SK-N-SH (cell line): Measurements from ENCODE around the gene RBM4B. TPM values are rescaled to one million over a fixed set of nuclear protein-coding genes. Genes with fewer than 3 reads are reported as not detected.

Experiments used
- CTCF ChIA-PET: fragments of 300-600, 350-600 bp; formaldehyde crosslinking; extraction: SDS; loops from one replicate; lab custom pipeline; 2021; lab: Yijun Ruan, JAX
- POLR2A ChIA-PET: fragments of 350-600 bp; sonication (Branson Sonifier 250); formaldehyde crosslinking; extraction: SDS; loops from one replicate; lab custom pipeline; 2020; ENCODE audit warnings: antibody characterized with exemption, inconsistent platforms; lab: Yijun Ruan, JAX
- DNase-seq: peaks from one replicate; pipeline ENCODE4 v3.0.0; 2012
- H2AFZ ChIP-seq: fragments of 200-600 bp; sonication (generic); 2 replicates; pipeline ENCODE4 v1.8.1; 2016; ENCODE audit warnings: antibody characterized with exemption, mild to moderate bottlenecking, low read depth
- H3F3A ChIP-seq: fragments of 200-600 bp; sonication (generic); replicated peaks from 2 replicates; pipeline ENCODE3; 2016; ENCODE audit warnings: antibody characterized with exemption, mild to moderate bottlenecking; ENCODE audit not compliant: insufficient read depth
- H3K27ac ChIP-seq, 2 experiments: fragments of 200-500 bp in 1 of 2; fragments of 200-600 bp in 1 of 2; sonication (Bioruptor generic) in 1 of 2; sonication (generic), shearing (Covaris generic) in 1 of 2; 2 replicates each; pipeline versions ENCODE4 v1.5.1 to v1.6.1; 2014 to 2016; ENCODE audit warnings: low read depth in 2 of 2, inconsistent platforms in 1 of 2, low read length in 1 of 2, mild to moderate bottlenecking in 1 of 2, mixed read lengths in 1 of 2
- H3K27me3 ChIP-seq: fragments of 200-600 bp; sonication (generic), shearing (Covaris generic); 2 replicates; pipeline ENCODE4 v1.6.1; 2016; ENCODE audit warnings: mixed run types; ENCODE audit not compliant: insufficient read depth
- H3K36me3 ChIP-seq, 2 experiments: fragments of 200-500 bp in 1 of 2; fragments of 200-600 bp in 1 of 2; sonication (Bioruptor generic) in 1 of 2; sonication (generic) in 1 of 2; replicated peaks in 1 of 2; 2 replicates each; pipeline versions ENCODE3 to v1.5.1; 2014 to 2016; ENCODE audit warnings: low read length in 1 of 2, mild to moderate bottlenecking in 1 of 2; ENCODE audit not compliant: insufficient read depth in 2 of 2, control insufficient read depth in 1 of 2
- H3K4me1 ChIP-seq, 2 experiments: fragments of 200-500 bp in 1 of 2; fragments of 200-600 bp in 1 of 2; sonication (Bioruptor generic) in 1 of 2; sonication (generic), shearing (Covaris generic) in 1 of 2; 2 replicates each; pipeline versions ENCODE4 v1.5.1 to v1.6.1; 2014 to 2016; ENCODE audit warnings: low read depth in 1 of 2, low read length in 1 of 2, mixed run types in 1 of 2; ENCODE audit not compliant: insufficient read depth in 2 of 2, control insufficient read depth in 1 of 2
- H3K4me2 ChIP-seq: fragments of 200-600 bp; sonication (generic), shearing (Covaris generic); 2 replicates; pipeline ENCODE4 v1.6.1; 2017; ENCODE audit warnings: mixed run types
- H3K4me3 ChIP-seq, 2 experiments: fragments of 200-500 bp in 1 of 2; fragments of 200-600 bp in 1 of 2; sonication (Bioruptor generic) in 1 of 2; sonication (generic), shearing (Covaris generic) in 1 of 2; 2 replicates each; pipeline versions ENCODE4 v1.5.1 to v1.8.1; 2014 to 2016; ENCODE audit warnings: low read depth in 2 of 2, inconsistent platforms in 1 of 2, low read length in 1 of 2, mild to moderate bottlenecking in 1 of 2, mixed read lengths in 1 of 2, moderate library complexity in 1 of 2
- H3K79me2 ChIP-seq: fragments of 200-600 bp; sonication (generic); 2 replicates; pipeline ENCODE4 v1.8.1; 2017; ENCODE audit warnings: mild to moderate bottlenecking; ENCODE audit not compliant: insufficient read depth
- H3K9ac ChIP-seq: fragments of 200-600 bp; sonication (generic); 2 replicates; pipeline ENCODE4 v1.6.1; 2017; ENCODE audit warnings: mixed run types
- H3K9me2 ChIP-seq: fragments of 200-600 bp; sonication (generic); 2 replicates; pipeline ENCODE4 v1.6.1; 2017; ENCODE audit warnings: mixed run types
- H3K9me3 ChIP-seq: fragments of 200-600 bp; sonication (generic); 2 replicates; pipeline ENCODE4 v1.6.1; 2017; ENCODE audit warnings: mixed run types, mild to moderate bottlenecking, moderate library complexity
- H4K20me1 ChIP-seq: fragments of 200-600 bp; sonication (generic); 2 replicates; pipeline ENCODE4 v1.6.1; 2017; ENCODE audit warnings: mild to moderate bottlenecking, mixed run types; ENCODE audit not compliant: insufficient read depth
- CHD2 ChIP-seq: fragments of 150-350 bp; IDR thresholded peaks from 2 replicates; pipeline ENCODE4 v1.6.1; 2018; ENCODE audit warnings: low read length; ENCODE audit not compliant: partially characterized antibody
- ELF1 ChIP-seq: IDR thresholded peaks from 2 replicates; pipeline ENCODE4 v1.4.0; 2012
- JUND ChIP-seq: IDR thresholded peaks from 2 replicates; pipeline ENCODE4 v1.4.0; 2012
- MEF2A ChIP-seq: IDR thresholded peaks from 2 replicates; pipeline ENCODE4 v1.4.0; 2012; ENCODE audit warnings: low read depth, borderline replicate concordance
- MXI1 ChIP-seq: IDR thresholded peaks from 2 replicates; pipeline ENCODE4 v1.6.1; 2012; ENCODE audit warnings: mild to moderate bottlenecking, low read depth, low read length, improper control_type of control experiment
- NRF1 ChIP-seq: IDR thresholded peaks from 2 replicates; pipeline ENCODE4 v1.6.1; 2012; ENCODE audit warnings: low read depth, mild to moderate bottlenecking, low read length
- POLR2AphosphoS5 ChIP-seq: IDR thresholded peaks from 2 replicates; pipeline ENCODE4 v1.6.1; 2012; ENCODE audit warnings: low read depth, low read length
- RFX5 ChIP-seq: IDR thresholded peaks from 2 replicates; pipeline ENCODE4 v1.6.1; 2012; ENCODE audit warnings: mild to moderate bottlenecking, improper control_type of control experiment, low read length
- SIN3A ChIP-seq: IDR thresholded peaks from 2 replicates; pipeline ENCODE4 v1.6.1; 2012; ENCODE audit warnings: low read depth, mild to moderate bottlenecking, low read length, moderate library complexity, borderline replicate concordance
- TAF1 ChIP-seq: IDR thresholded peaks from 2 replicates; pipeline ENCODE4 v1.6.1; 2012; ENCODE audit warnings: low read depth, mild to moderate bottlenecking, low read length, moderate library complexity, borderline replicate concordance
- TCF12 ChIP-seq: IDR thresholded peaks from 2 replicates; pipeline ENCODE4 v1.4.0; 2012
- WGBS: methylation state at CpG from one replicate; pipeline ENCODE4 v1.1.6; 2017; ENCODE audit warnings: low lambda C conversion rate; 5-methylcytosine and 5-hydroxymethylcytosine counted together
- polyA plus RNA-seq, 3 experiments: library from polyadenylated mRNA; depleted of rRNA; stranded (reverse); fragments of >200 nt; gene quantifications; 2 replicates each; pipeline ENCODE4 v1.2.3, GENCODE V29; 2012
- TF ChIP-seq, protein P1 (sequence below): fragments of 150-350 bp; IDR thresholded peaks from 2 replicates; pipeline ENCODE4 v1.6.1; 2017; ENCODE audit warnings: antibody characterized with exemption, low read length, low read depth, borderline replicate concordance
- TF ChIP-seq, protein P2 (sequence below): IDR thresholded peaks from 2 replicates; pipeline ENCODE4; 2012
- TF ChIP-seq, protein P3 (sequence below): IDR thresholded peaks from 2 replicates; pipeline ENCODE4 v1.4.0; 2012; ENCODE audit warnings: low read depth, borderline replicate concordance
- TF ChIP-seq, protein P4 (sequence below): IDR thresholded peaks from 2 replicates; pipeline ENCODE4 v1.6.1; 2012; ENCODE audit warnings: mild to moderate bottlenecking, low read depth, low read length, moderate library complexity
- TF ChIP-seq, protein P5 (sequence below): IDR thresholded peaks from 2 replicates; pipeline ENCODE4 v1.4.0; 2012; ENCODE audit warnings: low read depth
- TF ChIP-seq, protein P6 (sequence below): fragments of 150-350 bp; IDR thresholded peaks from 2 replicates; pipeline ENCODE4 v1.6.1; 2016; ENCODE audit warnings: mild to moderate bottlenecking, low read depth, low read length
- TF ChIP-seq, protein P7 (sequence below): fragments of 200-600 bp; sonication (generic); IDR thresholded peaks from 2 replicates; pipeline ENCODE4 v1.6.1; 2017; ENCODE audit warnings: antibody characterized with exemption, mild to moderate bottlenecking, moderate library complexity

Gene RBM4B
- polyA plus RNA-seq, 1 of the 3 experiments (the other 2 are of a cell fraction), result 31.1 TPM

DNA sequence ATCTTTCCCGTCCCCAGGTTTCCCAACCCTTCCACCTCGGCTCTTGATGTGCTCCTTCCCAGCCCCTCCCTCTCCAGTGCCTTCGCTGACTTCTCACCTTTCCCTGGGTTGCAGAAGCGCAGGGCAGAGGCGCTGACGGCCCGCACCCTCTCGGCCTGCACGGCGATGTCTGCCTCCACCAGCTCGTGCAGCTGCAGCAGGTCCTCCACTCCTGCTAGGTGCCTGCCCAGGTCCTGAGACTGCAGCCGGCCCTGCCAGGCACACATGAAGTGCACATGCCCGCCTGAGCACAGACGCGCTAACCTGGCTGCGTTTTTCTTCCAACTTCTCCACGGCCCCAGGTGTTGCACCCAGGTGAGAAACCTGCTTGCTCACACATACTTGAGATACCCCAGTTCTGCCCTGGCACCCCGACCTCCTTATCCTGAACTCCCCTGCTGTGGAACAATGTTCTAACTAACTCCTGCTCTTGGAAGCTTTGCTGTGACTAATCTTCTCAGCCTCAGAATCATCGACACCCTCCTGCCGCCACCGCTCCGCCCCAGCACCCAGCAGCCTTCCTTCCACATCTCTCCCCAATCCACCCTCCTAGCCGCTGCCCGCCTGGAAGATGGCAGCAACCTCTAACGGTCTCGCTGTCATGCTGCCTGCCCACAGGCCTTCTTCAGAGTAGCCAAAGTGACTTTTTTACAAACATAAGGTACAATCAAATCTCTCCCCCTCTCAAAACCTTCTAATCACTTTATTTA is 28.1 kb upstream of the RBM4B start:
- no peak overlapping the region for H3K4me2 ChIP-seq
- TF ChIP-seq, protein P1, sequence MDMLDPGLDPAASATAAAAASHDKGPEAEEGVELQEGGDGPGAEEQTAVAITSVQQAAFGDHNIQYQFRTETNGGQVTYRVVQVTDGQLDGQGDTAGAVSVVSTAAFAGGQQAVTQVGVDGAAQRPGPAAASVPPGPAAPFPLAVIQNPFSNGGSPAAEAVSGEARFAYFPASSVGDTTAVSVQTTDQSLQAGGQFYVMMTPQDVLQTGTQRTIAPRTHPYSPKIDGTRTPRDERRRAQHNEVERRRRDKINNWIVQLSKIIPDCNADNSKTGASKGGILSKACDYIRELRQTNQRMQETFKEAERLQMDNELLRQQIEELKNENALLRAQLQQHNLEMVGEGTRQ, result no peak
- TF ChIP-seq, protein P2, sequence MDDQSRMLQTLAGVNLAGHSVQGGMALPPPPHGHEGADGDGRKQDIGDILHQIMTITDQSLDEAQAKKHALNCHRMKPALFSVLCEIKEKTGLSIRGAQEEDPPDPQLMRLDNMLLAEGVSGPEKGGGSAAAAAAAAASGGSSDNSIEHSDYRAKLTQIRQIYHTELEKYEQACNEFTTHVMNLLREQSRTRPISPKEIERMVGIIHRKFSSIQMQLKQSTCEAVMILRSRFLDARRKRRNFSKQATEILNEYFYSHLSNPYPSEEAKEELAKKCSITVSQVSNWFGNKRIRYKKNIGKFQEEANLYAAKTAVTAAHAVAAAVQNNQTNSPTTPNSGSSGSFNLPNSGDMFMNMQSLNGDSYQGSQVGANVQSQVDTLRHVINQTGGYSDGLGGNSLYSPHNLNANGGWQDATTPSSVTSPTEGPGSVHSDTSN, result no peak
- TF ChIP-seq, protein P3, sequence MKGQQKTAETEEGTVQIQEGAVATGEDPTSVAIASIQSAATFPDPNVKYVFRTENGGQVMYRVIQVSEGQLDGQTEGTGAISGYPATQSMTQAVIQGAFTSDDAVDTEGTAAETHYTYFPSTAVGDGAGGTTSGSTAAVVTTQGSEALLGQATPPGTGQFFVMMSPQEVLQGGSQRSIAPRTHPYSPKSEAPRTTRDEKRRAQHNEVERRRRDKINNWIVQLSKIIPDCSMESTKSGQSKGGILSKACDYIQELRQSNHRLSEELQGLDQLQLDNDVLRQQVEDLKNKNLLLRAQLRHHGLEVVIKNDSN, result no peak
- TF ChIP-seq TAF1 (no peak), POLR2AphosphoS5 (no peak), MXI1 (no peak), ELF1 (no peak), CHD2 (no peak), SIN3A (no peak), TCF12 (no peak), JUND (no peak), NRF1 (no peak), MEF2A (no peak), RFX5 (no peak)
- TF ChIP-seq, protein P4, sequence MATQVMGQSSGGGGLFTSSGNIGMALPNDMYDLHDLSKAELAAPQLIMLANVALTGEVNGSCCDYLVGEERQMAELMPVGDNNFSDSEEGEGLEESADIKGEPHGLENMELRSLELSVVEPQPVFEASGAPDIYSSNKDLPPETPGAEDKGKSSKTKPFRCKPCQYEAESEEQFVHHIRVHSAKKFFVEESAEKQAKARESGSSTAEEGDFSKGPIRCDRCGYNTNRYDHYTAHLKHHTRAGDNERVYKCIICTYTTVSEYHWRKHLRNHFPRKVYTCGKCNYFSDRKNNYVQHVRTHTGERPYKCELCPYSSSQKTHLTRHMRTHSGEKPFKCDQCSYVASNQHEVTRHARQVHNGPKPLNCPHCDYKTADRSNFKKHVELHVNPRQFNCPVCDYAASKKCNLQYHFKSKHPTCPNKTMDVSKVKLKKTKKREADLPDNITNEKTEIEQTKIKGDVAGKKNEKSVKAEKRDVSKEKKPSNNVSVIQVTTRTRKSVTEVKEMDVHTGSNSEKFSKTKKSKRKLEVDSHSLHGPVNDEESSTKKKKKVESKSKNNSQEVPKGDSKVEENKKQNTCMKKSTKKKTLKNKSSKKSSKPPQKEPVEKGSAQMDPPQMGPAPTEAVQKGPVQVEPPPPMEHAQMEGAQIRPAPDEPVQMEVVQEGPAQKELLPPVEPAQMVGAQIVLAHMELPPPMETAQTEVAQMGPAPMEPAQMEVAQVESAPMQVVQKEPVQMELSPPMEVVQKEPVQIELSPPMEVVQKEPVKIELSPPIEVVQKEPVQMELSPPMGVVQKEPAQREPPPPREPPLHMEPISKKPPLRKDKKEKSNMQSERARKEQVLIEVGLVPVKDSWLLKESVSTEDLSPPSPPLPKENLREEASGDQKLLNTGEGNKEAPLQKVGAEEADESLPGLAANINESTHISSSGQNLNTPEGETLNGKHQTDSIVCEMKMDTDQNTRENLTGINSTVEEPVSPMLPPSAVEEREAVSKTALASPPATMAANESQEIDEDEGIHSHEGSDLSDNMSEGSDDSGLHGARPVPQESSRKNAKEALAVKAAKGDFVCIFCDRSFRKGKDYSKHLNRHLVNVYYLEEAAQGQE, result no peak
- TF ChIP-seq, protein P5, sequence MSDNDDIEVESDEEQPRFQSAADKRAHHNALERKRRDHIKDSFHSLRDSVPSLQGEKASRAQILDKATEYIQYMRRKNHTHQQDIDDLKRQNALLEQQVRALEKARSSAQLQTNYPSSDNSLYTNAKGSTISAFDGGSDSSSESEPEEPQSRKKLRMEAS, result no peak
- TF ChIP-seq, protein P6, sequence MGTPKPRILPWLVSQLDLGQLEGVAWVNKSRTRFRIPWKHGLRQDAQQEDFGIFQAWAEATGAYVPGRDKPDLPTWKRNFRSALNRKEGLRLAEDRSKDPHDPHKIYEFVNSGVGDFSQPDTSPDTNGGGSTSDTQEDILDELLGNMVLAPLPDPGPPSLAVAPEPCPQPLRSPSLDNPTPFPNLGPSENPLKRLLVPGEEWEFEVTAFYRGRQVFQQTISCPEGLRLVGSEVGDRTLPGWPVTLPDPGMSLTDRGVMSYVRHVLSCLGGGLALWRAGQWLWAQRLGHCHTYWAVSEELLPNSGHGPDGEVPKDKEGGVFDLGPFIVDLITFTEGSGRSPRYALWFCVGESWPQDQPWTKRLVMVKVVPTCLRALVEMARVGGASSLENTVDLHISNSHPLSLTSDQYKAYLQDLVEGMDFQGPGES, result no peak
- TF ChIP-seq, protein P7, sequence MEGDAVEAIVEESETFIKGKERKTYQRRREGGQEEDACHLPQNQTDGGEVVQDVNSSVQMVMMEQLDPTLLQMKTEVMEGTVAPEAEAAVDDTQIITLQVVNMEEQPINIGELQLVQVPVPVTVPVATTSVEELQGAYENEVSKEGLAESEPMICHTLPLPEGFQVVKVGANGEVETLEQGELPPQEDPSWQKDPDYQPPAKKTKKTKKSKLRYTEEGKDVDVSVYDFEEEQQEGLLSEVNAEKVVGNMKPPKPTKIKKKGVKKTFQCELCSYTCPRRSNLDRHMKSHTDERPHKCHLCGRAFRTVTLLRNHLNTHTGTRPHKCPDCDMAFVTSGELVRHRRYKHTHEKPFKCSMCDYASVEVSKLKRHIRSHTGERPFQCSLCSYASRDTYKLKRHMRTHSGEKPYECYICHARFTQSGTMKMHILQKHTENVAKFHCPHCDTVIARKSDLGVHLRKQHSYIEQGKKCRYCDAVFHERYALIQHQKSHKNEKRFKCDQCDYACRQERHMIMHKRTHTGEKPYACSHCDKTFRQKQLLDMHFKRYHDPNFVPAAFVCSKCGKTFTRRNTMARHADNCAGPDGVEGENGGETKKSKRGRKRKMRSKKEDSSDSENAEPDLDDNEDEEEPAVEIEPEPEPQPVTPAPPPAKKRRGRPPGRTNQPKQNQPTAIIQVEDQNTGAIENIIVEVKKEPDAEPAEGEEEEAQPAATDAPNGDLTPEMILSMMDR, result no peak
- CTCF ChIA-PET, result interaction anchor here (1.3 to 1.6 kb wide), 2 partner anchors 11 to 21 kb away, joined by 3 to 4 read pairs; no protein-coding TSS in a partner anchor
- H3K27ac ChIP-seq, result no peak overlapping the region
- DNase-seq, result no peak
- H2AFZ ChIP-seq, result no peak overlapping the region
- H3K79me2 ChIP-seq, result no peaks in the 10 kb centered on the region
- H3K27me3 ChIP-seq, result no peaks in the 10 kb centered on the region
- no peaks in the 10 kb centered on the region for H3K4me1 ChIP-seq
- H3F3A ChIP-seq, result no peaks in the 10 kb centered on the region
- no peaks in the 10 kb centered on the region for H3K9me2 ChIP-seq
- POLR2A ChIA-PET, result no interaction called here
- no peak overlapping the region for H3K9ac ChIP-seq
- no peaks in the 10 kb centered on the region for H3K9me3 ChIP-seq
- peaks cover 0 to 16% of the 10 kb centered on the region in 2 experiments for H3K36me3 ChIP-seq
- WGBS, result 92% methylated on average over 26 of the region's 26 CpGs
- no peaks in the 10 kb centered on the region for H4K20me1 ChIP-seq
- H3K4me3 ChIP-seq, result no peak overlapping the region
